Type B pancreatic cell (in vitro differentiated cells): ENCODE measurements around the gene TAS2R20. TPM values are rescaled to one million over a fixed set of nuclear protein-coding genes. Genes with fewer than 3 reads are reported as not detected.

Experiments
- DNase-seq: peaks from one replicate; pipeline ENCODE4 v3.0.0; 2021; ENCODE audit warnings: mixed read lengths; ENCODE audit not compliant: unreplicated experiment; ENCODE audit errors: extremely low spot score
- H3K27ac Mint-ChIP-seq: 2 replicates; pipeline ENCODE4 v1.8.0; 2021; ENCODE audit warnings: mild to moderate bottlenecking, mixed read lengths
- H3K27me3 Mint-ChIP-seq: 2 replicates; pipeline ENCODE4 v1.8.0; 2021; ENCODE audit warnings: mixed read lengths
- H3K36me3 Mint-ChIP-seq: 2 replicates; pipeline ENCODE4 v1.8.0; 2021; ENCODE audit warnings: mixed read lengths
- H3K4me1 Mint-ChIP-seq: one replicate; pipeline ENCODE4 v1.8.0; 2021; ENCODE audit warnings: mixed read lengths; ENCODE audit not compliant: unreplicated experiment
- H3K4me3 Mint-ChIP-seq: 2 replicates; pipeline ENCODE4 v1.8.0; 2021; ENCODE audit warnings: mild to moderate bottlenecking, mixed read lengths
- H3K9me3 Mint-ChIP-seq: 2 replicates; pipeline ENCODE4 v1.8.0; 2021; ENCODE audit warnings: mixed read lengths
- total RNA-seq: library from RNA; stranded (reverse); gene quantifications from 2 replicates; pipeline ENCODE4 v1.2.1, GENCODE V29; 2021; ENCODE audit warnings: low replicate concordance
- TF ChIP-seq, protein P1 (sequence below): fragments of 200-600 bp; sonication (generic); conservative IDR thresholded peaks from 2 replicates; pipeline ENCODE4 v1.5.0; 2021; ENCODE audit warnings: antibody characterized with exemption, mild to moderate bottlenecking

TAS2R20 gene
- total RNA-seq, 1 donor from 2014 or later, result 2.1 TPM

DNA sequence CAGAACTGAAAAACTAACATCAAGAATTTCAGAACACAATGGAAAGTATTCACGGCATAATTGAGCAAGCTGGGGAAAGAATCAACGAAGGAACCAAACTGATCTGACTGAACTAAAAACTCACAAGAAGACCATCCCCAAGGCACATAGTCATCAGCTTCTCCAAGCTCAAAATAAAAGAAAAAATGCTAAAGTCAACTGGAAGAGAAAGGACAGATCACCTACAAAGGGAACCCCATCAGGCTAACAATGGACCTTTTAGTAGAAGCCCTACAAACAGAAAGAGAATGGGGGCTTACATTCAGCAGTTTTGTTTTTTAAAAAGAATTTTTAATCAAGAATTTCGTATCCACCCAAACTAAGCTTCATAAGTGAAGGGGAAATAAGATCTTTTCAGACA lies 23.1 kb downstream of the TAS2R20 start:
- Mint-ChIP-seq H3K27ac (no peak overlapping the region), H3K4me3 (no peak overlapping the region), H3K4me1 (no peaks in the 10 kb centered on the region), H3K9me3 (no peaks in the 10 kb centered on the region), H3K27me3 (no peaks in the 10 kb centered on the region), H3K36me3 (peaks cover 32% of the 10 kb centered on the region)
- TF ChIP-seq, protein P1, sequence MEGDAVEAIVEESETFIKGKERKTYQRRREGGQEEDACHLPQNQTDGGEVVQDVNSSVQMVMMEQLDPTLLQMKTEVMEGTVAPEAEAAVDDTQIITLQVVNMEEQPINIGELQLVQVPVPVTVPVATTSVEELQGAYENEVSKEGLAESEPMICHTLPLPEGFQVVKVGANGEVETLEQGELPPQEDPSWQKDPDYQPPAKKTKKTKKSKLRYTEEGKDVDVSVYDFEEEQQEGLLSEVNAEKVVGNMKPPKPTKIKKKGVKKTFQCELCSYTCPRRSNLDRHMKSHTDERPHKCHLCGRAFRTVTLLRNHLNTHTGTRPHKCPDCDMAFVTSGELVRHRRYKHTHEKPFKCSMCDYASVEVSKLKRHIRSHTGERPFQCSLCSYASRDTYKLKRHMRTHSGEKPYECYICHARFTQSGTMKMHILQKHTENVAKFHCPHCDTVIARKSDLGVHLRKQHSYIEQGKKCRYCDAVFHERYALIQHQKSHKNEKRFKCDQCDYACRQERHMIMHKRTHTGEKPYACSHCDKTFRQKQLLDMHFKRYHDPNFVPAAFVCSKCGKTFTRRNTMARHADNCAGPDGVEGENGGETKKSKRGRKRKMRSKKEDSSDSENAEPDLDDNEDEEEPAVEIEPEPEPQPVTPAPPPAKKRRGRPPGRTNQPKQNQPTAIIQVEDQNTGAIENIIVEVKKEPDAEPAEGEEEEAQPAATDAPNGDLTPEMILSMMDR, result no peak
- no peak for DNase-seq

DNA sequence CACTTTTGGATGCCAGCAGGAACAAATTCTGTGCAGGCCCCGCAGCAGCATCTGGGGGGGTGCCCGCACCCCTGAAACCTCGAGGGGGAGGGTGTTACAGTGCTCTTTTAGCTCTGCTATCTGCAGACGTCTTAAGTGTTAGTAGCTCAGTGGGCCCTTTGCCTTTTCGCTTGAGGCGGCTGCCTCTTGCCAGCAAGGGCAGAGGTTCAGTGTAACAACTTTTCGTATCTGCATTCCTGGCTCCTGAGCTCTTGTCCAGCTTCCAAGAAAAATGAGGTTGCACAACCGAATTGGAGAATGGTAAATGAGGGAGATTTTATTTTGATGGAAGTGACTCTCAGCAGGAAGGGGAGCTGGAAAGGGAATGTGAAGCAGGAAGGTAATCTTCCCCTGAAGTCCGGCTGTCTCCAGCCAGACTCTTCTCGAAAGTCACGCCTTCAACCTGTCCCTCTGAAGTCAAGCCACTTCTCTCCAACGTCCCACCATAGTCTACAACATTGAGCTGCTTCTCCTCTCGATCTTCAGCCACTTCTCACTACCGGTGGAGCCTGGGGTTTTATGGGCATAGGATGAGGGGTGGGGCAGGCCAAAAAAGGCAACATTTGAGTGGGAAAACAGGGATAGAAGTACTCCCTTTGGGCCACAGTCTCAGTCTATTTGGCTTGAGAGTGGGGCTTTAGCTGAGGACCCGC lies 29.2 kb downstream of the TAS2R20 start:
- Mint-ChIP-seq H3K27ac (no peak overlapping the region), H3K4me1 (no peaks in the 10 kb centered on the region), H3K9me3 (no peaks in the 10 kb centered on the region), H3K27me3 (no peaks in the 10 kb centered on the region), H3K4me3 (no peak overlapping the region), H3K36me3 (peaks cover 31% of the 10 kb centered on the region)
- TF ChIP-seq, protein P1, result no peak
- DNase-seq, result no peak

DNA sequence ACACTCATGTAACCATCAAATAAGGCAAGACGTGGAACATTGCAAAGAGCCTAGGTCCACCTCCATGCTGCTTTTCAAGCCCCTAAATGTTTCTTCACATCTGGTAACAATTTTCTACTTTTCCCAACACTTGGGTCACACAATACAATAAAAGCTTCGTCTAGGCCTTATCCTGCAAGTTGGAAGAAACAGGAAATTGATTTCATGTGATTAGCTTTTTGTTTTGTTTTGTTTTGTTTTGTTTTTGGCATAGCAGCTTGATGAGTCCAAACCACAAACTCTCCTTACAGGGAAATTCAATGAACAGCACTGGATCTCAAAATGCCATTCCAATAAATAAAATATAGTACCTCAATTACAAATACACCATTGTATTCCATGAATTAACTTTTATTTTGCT lies 30.7 kb downstream of the TAS2R20 start:
- Mint-ChIP-seq H3K36me3 (peaks cover 31% of the 10 kb centered on the region), H3K4me1 (no peaks in the 10 kb centered on the region), H3K4me3 (no peak overlapping the region), H3K9me3 (no peaks in the 10 kb centered on the region), H3K27ac (no peak overlapping the region), H3K27me3 (no peaks in the 10 kb centered on the region)
- no peak for DNase-seq
- TF ChIP-seq, protein P1, result no peak

DNA sequence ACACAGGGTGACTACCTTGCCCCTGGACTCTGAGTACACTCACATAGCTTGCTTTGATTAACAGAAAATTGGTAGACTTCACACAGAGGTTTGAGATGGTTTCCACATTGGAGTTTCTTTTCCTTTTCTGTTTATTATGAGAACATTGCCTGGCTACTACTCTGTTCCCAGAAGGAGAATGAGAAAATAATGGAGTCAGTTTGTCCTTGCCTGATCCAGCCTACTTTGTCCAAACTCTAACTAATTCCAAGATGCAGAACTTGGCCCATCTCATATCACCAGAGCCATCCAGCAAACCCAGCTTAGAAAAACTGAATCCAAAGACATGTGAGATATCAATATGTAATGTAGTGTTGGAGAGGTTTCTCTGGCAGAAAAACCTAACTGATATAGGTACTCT lies 31.8 kb downstream of the TAS2R20 start:
- Mint-ChIP-seq H3K9me3 (no peaks in the 10 kb centered on the region), H3K27me3 (no peaks in the 10 kb centered on the region), H3K36me3 (peaks cover 38% of the 10 kb centered on the region), H3K27ac (no peak overlapping the region), H3K4me1 (no peaks in the 10 kb centered on the region), H3K4me3 (no peak overlapping the region)
- TF ChIP-seq, protein P1, result no peak
- no peak for DNase-seq

DNA sequence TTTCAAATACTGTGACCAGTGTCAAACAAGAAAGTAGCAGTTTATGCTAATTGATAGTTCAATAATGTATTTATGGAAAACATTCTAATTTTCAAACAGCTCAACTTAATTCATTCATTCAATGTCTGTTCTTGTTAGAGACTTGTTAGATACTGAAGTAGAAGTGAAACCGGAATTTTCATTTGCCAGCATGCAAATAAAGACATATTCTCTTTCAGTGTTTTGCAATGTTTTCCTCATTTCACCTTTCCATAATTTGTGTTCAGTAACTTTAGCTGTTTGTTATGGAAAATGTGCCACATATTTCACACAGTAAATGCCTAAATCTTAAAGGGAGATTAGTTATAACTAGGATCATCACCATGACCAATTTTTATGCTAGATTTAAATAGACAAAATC lies 32.6 kb downstream of the TAS2R20 start:
- TF ChIP-seq, protein P1, result no peak
- peaks cover 39% of the 10 kb centered on the region for H3K36me3 Mint-ChIP-seq

More for the DNA sequence above, 32.6 kb downstream of the TAS2R20 start:
- H3K9me3 Mint-ChIP-seq, result no peaks in the 10 kb centered on the region
- H3K4me3 Mint-ChIP-seq, result no peak overlapping the region
- H3K27ac Mint-ChIP-seq, result no peak overlapping the region
- no peaks in the 10 kb centered on the region for H3K27me3 Mint-ChIP-seq
- DNase-seq, result no peak
- no peaks in the 10 kb centered on the region for H3K4me1 Mint-ChIP-seq
